Amniotic epithelial cell (primary cell): Measurements from ENCODE around the gene TOX3.

Source experiments
- DNase-seq: peaks from one replicate; pipeline ENCODE4 v3.0.0-alpha.2; 2010; ENCODE audit warnings: low read depth

Gene TOX3

GRCh38 chr16:52537516-52537915 lies 9.4 kb downstream of the TOX3 start:
- DNase-seq = no peak

- DNase-seq = no peak
Observed at GRCh38 chr16:52535076-52535475, 11.9 kb downstream of the TOX3 start.

GRCh38 chr16:52533296-52533695 lies 13.6 kb downstream of the TOX3 start:
- no peak for DNase-seq

GRCh38 chr16:52532384-52532783 lies 14.6 kb downstream of the TOX3 start:
- DNase-seq = no peak

GRCh38 chr16:52529226-52529625 lies 17.7 kb downstream of the TOX3 start:
- no peak for DNase-seq

- DNase-seq = no peak
Observed at GRCh38 chr16:52528393-52529065, 18.4 kb downstream of the TOX3 start.

- DNase-seq = no peak
Observed at GRCh38 chr16:52526830-52527229, 20.1 kb downstream of the TOX3 start.

GRCh38 chr16:52526116-52526828 lies 20.7 kb downstream of the TOX3 start:
- DNase-seq = no peak

GRCh38 chr16:52521570-52521969 lies 25.4 kb downstream of the TOX3 start:
- no peak for DNase-seq

GRCh38 chr16:52518884-52519283 lies 28.1 kb downstream of the TOX3 start:
- DNase-seq = no peak

GRCh38 chr16:52515068-52515671 lies 31.8 kb downstream of the TOX3 start:
- DNase-seq = no peak

- no peak for DNase-seq
Observed at GRCh38 chr16:52512297-52512987, 34.5 kb downstream of the TOX3 start.

GRCh38 chr16:52501746-52502145 lies 45.2 kb downstream of the TOX3 start:
- no peak for DNase-seq

GRCh38 chr16:52500963-52501362 lies 46.0 kb downstream of the TOX3 start:
- DNase-seq = no peak

GRCh38 chr16:52499060-52499440 lies 47.9 kb downstream of the TOX3 start:
- DNase-seq = no peak

- no peak for DNase-seq
Observed at GRCh38 chr16:52498328-52499059, 48.4 kb downstream of the TOX3 start.

GRCh38 chr16:52497067-52497816 lies 49.7 kb downstream of the TOX3 start:
- DNase-seq = no peak

- DNase-seq = no peak
Observed at GRCh38 chr16:52496051-52496876, 50.7 kb downstream of the TOX3 start.

GRCh38 chr16:52494621-52495020 lies 52.3 kb downstream of the TOX3 start:
- no peak for DNase-seq

- no peak for DNase-seq
Observed at GRCh38 chr16:52494145-52494544, 52.8 kb downstream of the TOX3 start.
